Esophagus mucosa (tissue), 1 donor: ENCODE data around the gene HOXD12. TPM values are rescaled to one million over a fixed set of nuclear protein-coding genes. Genes with fewer than 3 reads are reported as not detected.

Experiments
- ATAC-seq: fragments of 200-7000 bp; cut with Tn5 transposase; one replicate; pipeline ENCODE4 v1.9.1; 2020
- total RNA-seq: library from RNA; stranded (reverse); gene quantifications from one replicate; pipeline ENCODE4 v1.2.4, GENCODE V29; 2023
- donor health status: DM: yes; HTN: yes; CAD: no.

Gene HOXD12
- total RNA-seq, 1 donor from 2014 or later, result not detected

- no peak for ATAC-seq
Measured at GRCh38 chr2:176121190-176122051, 21.8 kb downstream of the HOXD12 start.

GRCh38 chr2:176122052-176122682, 22.6 kb downstream of the HOXD12 start:
- ATAC-seq, result no peak

- ATAC-seq, result peak; percentile 42
Measured at GRCh38 chr2:176122683-176123410, 23.3 kb downstream of the HOXD12 start, which contains the start of gene HOXD9. TSS of gene HOXD9 (plus strand) at chr2:176122719. CDS start at chr2:176122769, 50 bp downstream.

GRCh38 chr2:176123411-176124109, 24.0 kb downstream of the HOXD12 start:
- no peak for ATAC-seq

- ATAC-seq, result no peak
Measured at GRCh38 chr2:176124110-176124946, 24.7 kb downstream of the HOXD12 start.

- ATAC-seq, result no peak
Measured at GRCh38 chr2:176124947-176125771, 25.6 kb downstream of the HOXD12 start.

- no peak for ATAC-seq
Measured at GRCh38 chr2:176125772-176126054, 26.1 kb downstream of the HOXD12 start.

- no peak for ATAC-seq
Measured at GRCh38 chr2:176126929-176127773, 27.6 kb downstream of the HOXD12 start.

- ATAC-seq, result no peak
Measured at GRCh38 chr2:176127774-176128072, 28.1 kb downstream of the HOXD12 start.

- ATAC-seq, result no peak
Measured at GRCh38 chr2:176128172-176128981, 28.8 kb downstream of the HOXD12 start.

- peak; percentile 66 for ATAC-seq
Measured at GRCh38 chr2:176128982-176129796, 29.6 kb downstream of the HOXD12 start, which contains the start of gene HOXD8. TSS of gene HOXD8 (plus strand) at chr2:176129705. CDS start at chr2:176130367, 662 bp downstream.

- peak; percentile 36 for ATAC-seq
Measured at GRCh38 chr2:176129813-176130146, 30.2 kb downstream of the HOXD12 start.

GRCh38 chr2:176130147-176130956, 30.8 kb downstream of the HOXD12 start:
- ATAC-seq, result peak; percentile 24

GRCh38 chr2:176130957-176131847, 31.6 kb downstream of the HOXD12 start:
- ATAC-seq, result no peak

- ATAC-seq, result no peak
Measured at GRCh38 chr2:176131848-176132158, 32.2 kb downstream of the HOXD12 start.
